ENCODE measurements around the gene CHRNB2. TPM values are rescaled to one million over a fixed set of nuclear protein-coding genes. Genes with fewer than 3 reads are reported as not detected.

The CHRNB2 gene
- total and polyA plus RNA-seq, 2 donors (not counting 1 experiment from before 2014, with no cell fraction given), result 0.03 TPM; not detected in 1

- no peak overlapping the region for H3K4me2 ChIP-seq (replicated peaks; ENCODE audit: low read depth, low read length, poor library complexity, severe bottlenecking)
- H3K4me3 Mint-ChIP-seq, result no peak overlapping the region
- no peaks in the 10 kb centered on the region for H3K9me3 Mint-ChIP-seq (ENCODE audit: insufficient read depth)
- CTCF ChIA-PET, result no interaction called here
- POLR2A ChIA-PET, result interaction anchor here (0.5 kb wide), 1 partner anchor 33 kb away, joined by 3 read pairs; the partner anchor contains the start of gene ADAR
- peaks cover 0 to 4% (median 0%) of the 10 kb centered on the region in 3 donors for H3K9me3 ChIP-seq (ENCODE audit: control extremely low read depth in 1 of 3, control insufficient read depth in 2 of 3, insufficient read depth in 1 of 3, low read length in 2 of 3)
- TF ChIP-seq EZH2 (IDR thresholded peaks at IDR 0.05; ENCODE audit: borderline replicate concordance, insufficient read depth, low read depth, low read length, poor library complexity, severe bottlenecking) (no peak), CTCF (IDR thresholded peaks at IDR 0.05) (no peak)
- H2AFZ ChIP-seq (ENCODE audit: insufficient read depth, low read depth, low read length, poor library complexity, severe bottlenecking), result no peak overlapping the region
- peaks cover 12% of the 10 kb centered on the region for H3K27me3 Mint-ChIP-seq
- ATAC-seq (ENCODE audit: low read depth) (no peak), DNase-seq (no peak)
- no peaks in the 10 kb centered on the region for H4K20me1 ChIP-seq (ENCODE audit: control insufficient read depth, insufficient read depth, low read length, poor library complexity, severe bottlenecking)
- 98% methylated on average over 9 of the region's 10 CpGs for WGBS (ENCODE audit: insufficient coverage)
- H3K4me3 ChIP-seq (ENCODE audit: control extremely low read depth in 1 of 5, extremely low read depth in 1 of 5, insufficient read depth in 1 of 5, low read depth in 2 of 5, low read length in 4 of 5), result no peak overlapping the region
- H3K27me3 ChIP-seq (replicated peaks in 1 of 4; ENCODE audit: control extremely low read depth in 1 of 4, control insufficient read depth in 3 of 4, insufficient read depth in 4 of 4, low read length in 3 of 4), result peaks cover 0 to 8% (median 0%) of the 10 kb centered on the region in 4 experiments
- intact Hi-C loops (cut with micrococcal nuclease), result no loop called here
- H3K27ac Mint-ChIP-seq, result no peak overlapping the region
- no peaks in the 10 kb centered on the region for H3K4me1 Mint-ChIP-seq
- no peaks in the 10 kb centered on the region for H3K4me1 ChIP-seq (ENCODE audit: control insufficient read depth in 2 of 2, insufficient read depth in 2 of 2, low read length in 2 of 2)
- H3K79me2 ChIP-seq (ENCODE audit: control insufficient read depth, insufficient read depth, low read length), result no peaks in the 10 kb centered on the region
- no peak overlapping the region for H3K27ac ChIP-seq (ENCODE audit: low read length in 2 of 2)
- H3K36me3 ChIP-seq (replicated peaks in 1 of 2; ENCODE audit: control extremely low read depth in 1 of 2, control insufficient read depth in 1 of 2, extremely low read depth in 1 of 2, insufficient read depth in 2 of 2, low read length in 1 of 2), result peaks cover 0 to 21% of the 10 kb centered on the region in 2 experiments
- no peak overlapping the region for H3K9ac ChIP-seq (ENCODE audit: low read length)
These were observed 7.8 kb downstream of the CHRNB2 start for GRCh38 chr1:154575147-154575927.

GRCh38 chr1:154575951-154576566, 8.5 kb downstream of the CHRNB2 start:
- Histone ChIP-seq H3K4me2 (replicated peaks; ENCODE audit: low read depth, low read length, poor library complexity, severe bottlenecking) (no peak overlapping the region), H3K4me1 (ENCODE audit: control insufficient read depth in 2 of 2, insufficient read depth in 2 of 2, low read length in 2 of 2) (no peaks in the 10 kb centered on the region), H3K4me3 (ENCODE audit: control extremely low read depth in 1 of 5, extremely low read depth in 1 of 5, insufficient read depth in 1 of 5, low read depth in 2 of 5, low read length in 4 of 5) (no peak overlapping the region), H3K9ac (ENCODE audit: low read length) (no peak overlapping the region), H3K36me3 (replicated peaks in 1 of 2; ENCODE audit: control extremely low read depth in 1 of 2, control insufficient read depth in 1 of 2, extremely low read depth in 1 of 2, insufficient read depth in 2 of 2, low read length in 1 of 2) (peaks cover 0 to 27% of the 10 kb centered on the region in 2 experiments), H2AFZ (ENCODE audit: insufficient read depth, low read depth, low read length, poor library complexity, severe bottlenecking) (no peak overlapping the region), H3K79me2 (ENCODE audit: control insufficient read depth, insufficient read depth, low read length) (no peaks in the 10 kb centered on the region), H3K27me3 (replicated peaks in 1 of 4; ENCODE audit: control extremely low read depth in 1 of 4, control insufficient read depth in 3 of 4, insufficient read depth in 4 of 4, low read length in 3 of 4) (peaks cover 0 to 8% (median 0%) of the 10 kb centered on the region in 4 experiments), H3K9me3 (ENCODE audit: control extremely low read depth in 1 of 3, control insufficient read depth in 2 of 3, insufficient read depth in 1 of 3, low read length in 2 of 3) (peaks cover 0 to 4% (median 0%) of the 10 kb centered on the region in 3 donors), H4K20me1 (ENCODE audit: control insufficient read depth, insufficient read depth, low read length, poor library complexity, severe bottlenecking) (no peaks in the 10 kb centered on the region), H3K27ac (ENCODE audit: low read length in 2 of 2) (no peak overlapping the region)
- Mint-ChIP-seq H3K9me3 (ENCODE audit: insufficient read depth) (no peaks in the 10 kb centered on the region), H3K27me3 (peaks cover 10% of the 10 kb centered on the region), H3K4me1 (no peaks in the 10 kb centered on the region), H3K27ac (no peak overlapping the region), H3K4me3 (no peak overlapping the region)
- WGBS (ENCODE audit: insufficient coverage), result 94% methylated on average over 5 of the region's 8 CpGs
- ChIA-PET CTCF (no interaction called here), POLR2A (interaction anchor here (0.5 kb wide), 1 partner anchor 32 kb away, joined by 3 read pairs; the partner anchor contains the start of gene ADAR)
- TF ChIP-seq EZH2 (IDR thresholded peaks at IDR 0.05; ENCODE audit: borderline replicate concordance, insufficient read depth, low read depth, low read length, poor library complexity, severe bottlenecking) (no peak), CTCF (IDR thresholded peaks at IDR 0.05) (no peak)
- DNase-seq (no peak), ATAC-seq (ENCODE audit: low read depth) (no peak)
- intact Hi-C loops (cut with micrococcal nuclease), result no loop called here

Data from B cell (primary cell).